NCI-H2029 treated with DMSO at 0.1 percent for 48 hours (cell line): Measurements from ENCODE around the gene FURIN.
"Not testable (repeated sequence)": the region's sequence is repeated elsewhere in the genome, so short reads cannot be mapped to it uniquely, and the experiment has no call there.

Source experiments
- DNase-seq: peaks from one replicate; lab custom pipeline; 2025; lab: John Stamatoyannopoulos, UW

FURIN gene

GRCh38 chr15:90868261-90868689 lies at the start of gene FURIN:
Gene FURIN (plus strand): TSS chr15:90868588. CDS start chr15:90875741, 7,153 bp downstream.
- DNase-seq: no peak

GRCh38 chr15:90819390-90819789 lies 49.0 kb upstream of the FURIN start:
- no peak for DNase-seq

- DNase-seq: no peak
Observed at GRCh38 chr15:90819850-90820249, 48.5 kb upstream of the FURIN start.

- no peak for DNase-seq
Observed at GRCh38 chr15:90820481-90820880, 47.9 kb upstream of the FURIN start.

GRCh38 chr15:90822204-90822955 lies 46.0 kb upstream of the FURIN start:
- DNase-seq: no peak

GRCh38 chr15:90823455-90823974 lies 44.9 kb upstream of the FURIN start:
- no peak for DNase-seq

GRCh38 chr15:90825115-90825899 lies 43.1 kb upstream of the FURIN start:
- not testable (repeated sequence) for DNase-seq

GRCh38 chr15:90826206-90826885 lies 42.0 kb upstream of the FURIN start:
- not testable (repeated sequence) for DNase-seq

- no peak for DNase-seq
Observed at GRCh38 chr15:90826886-90827435, 41.4 kb upstream of the FURIN start.

- no peak for DNase-seq
Observed at GRCh38 chr15:90828111-90828510, 40.3 kb upstream of the FURIN start.

- DNase-seq: no peak
Observed at GRCh38 chr15:90829126-90829525, 39.3 kb upstream of the FURIN start.

GRCh38 chr15:90829942-90830440 lies 38.4 kb upstream of the FURIN start:
- no peak for DNase-seq

GRCh38 chr15:90834626-90835025 lies 33.8 kb upstream of the FURIN start:
- DNase-seq: no peak

GRCh38 chr15:90836296-90836871 lies 32.0 kb upstream of the FURIN start:
- no peak for DNase-seq

- no peak for DNase-seq
Observed at GRCh38 chr15:90837094-90837493, 31.3 kb upstream of the FURIN start.

GRCh38 chr15:90838139-90838538 lies 30.2 kb upstream of the FURIN start:
- no peak for DNase-seq

- DNase-seq: no peak
Observed at GRCh38 chr15:90838544-90838943, 29.8 kb upstream of the FURIN start.

- DNase-seq: no peak
Observed at GRCh38 chr15:90839187-90840071, 29.0 kb upstream of the FURIN start.

- no peak for DNase-seq
Observed at GRCh38 chr15:90840157-90840855, 28.1 kb upstream of the FURIN start.

- no peak for DNase-seq
Observed at GRCh38 chr15:90840954-90841353, 27.4 kb upstream of the FURIN start.
